ENCODE data around the gene DDC.
"Not testable (repeated sequence)": the region's sequence is repeated elsewhere in the genome, so short reads cannot be mapped to it uniquely, and the experiment has no call there.

The DDC gene

DNA sequence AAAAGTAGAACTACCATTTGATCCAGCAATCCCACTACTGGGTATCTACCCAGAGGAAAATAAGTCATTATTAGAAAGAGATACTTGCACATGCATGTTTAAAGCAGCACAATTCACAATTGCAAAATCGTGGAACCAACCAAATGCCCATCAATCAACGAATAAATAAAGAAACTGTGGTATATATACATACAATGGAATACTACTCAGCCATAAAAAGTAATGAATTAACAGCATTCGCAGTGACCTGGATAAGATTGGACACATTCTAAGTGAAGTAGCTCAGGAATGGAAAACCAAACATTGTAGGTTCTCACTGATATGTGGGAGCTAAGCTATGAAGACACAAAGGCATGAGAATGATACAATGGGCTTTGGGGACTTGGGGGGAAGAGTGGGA is 45.9 kb downstream of the DDC start:
- DNase-seq (ENCODE audit: low spot score) = not testable (repeated sequence)

GRCh38 chr7:50513166-50513871 is 51.9 kb downstream of the DDC start:
- no peak for DNase-seq (ENCODE audit: low spot score)

DNA sequence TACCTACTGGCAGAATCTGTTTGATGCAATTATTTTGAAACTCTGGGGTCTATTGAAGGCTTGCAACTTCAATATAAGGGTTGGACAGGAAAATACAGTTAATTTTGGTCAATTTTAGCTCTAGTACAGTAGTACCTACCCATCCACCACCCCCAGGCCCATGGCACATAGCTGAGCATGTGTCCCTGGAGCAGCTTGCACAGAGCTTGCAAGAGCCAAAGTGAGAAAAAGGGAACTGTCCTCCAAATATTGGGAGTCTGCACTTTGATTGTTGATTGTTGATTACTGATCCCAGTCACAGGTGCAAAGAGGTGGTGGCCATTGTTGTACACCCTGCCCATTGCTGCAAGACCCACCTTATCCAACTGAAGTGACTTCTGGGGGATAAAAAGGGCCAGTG is 52.8 kb downstream of the DDC start:
- no peak for DNase-seq (ENCODE audit: low spot score)

DNA sequence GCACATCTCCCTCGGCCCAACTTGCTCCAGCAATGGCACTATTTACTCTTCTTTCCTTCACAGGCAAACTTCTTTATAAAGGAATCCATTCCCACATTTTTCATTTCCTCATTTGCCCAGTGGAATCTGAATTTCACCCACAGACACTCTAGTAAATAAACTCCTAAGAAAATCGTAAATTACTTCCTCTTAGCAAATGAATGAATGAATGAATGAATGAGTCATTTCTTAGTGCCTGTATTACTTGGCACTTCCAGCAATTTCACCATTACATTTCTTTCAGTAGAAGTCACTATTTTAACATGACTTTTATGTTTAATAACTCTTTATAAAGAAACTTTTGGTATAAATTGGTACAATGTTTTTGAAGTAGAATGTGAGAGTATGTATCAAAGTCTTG is 55.7 kb downstream of the DDC start:
- no peak for DNase-seq (ENCODE audit: low spot score)

DNA sequence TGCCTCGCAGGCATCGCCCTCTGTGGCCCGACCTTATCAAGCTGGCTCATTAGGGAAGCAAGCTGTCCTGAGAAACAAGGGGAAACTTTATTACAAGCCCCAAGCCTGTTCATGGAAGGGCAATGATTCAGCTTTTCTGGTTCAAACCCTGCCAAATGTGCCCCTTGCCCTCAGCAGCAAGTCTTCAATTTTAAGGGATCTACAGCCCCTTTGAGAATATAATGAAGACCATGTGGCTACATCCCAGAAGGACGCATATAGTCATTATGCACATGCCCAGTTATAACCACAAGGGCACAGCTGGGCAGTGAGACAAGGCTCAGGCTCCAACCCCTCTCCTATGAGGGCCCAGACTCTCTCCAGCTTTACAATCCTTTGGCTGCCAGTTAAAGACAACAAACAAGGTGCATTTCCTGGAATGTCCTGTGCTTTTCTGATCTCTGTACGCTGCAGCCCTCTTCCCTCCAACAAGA is 56.7 kb downstream of the DDC start:
- DNase-seq (ENCODE audit: low spot score) = no peak

- no peak for DNase-seq (ENCODE audit: low spot score)
These were observed 57.2 kb downstream of the DDC start for GRCh38 chr7:50507898-50508470.

DNA sequence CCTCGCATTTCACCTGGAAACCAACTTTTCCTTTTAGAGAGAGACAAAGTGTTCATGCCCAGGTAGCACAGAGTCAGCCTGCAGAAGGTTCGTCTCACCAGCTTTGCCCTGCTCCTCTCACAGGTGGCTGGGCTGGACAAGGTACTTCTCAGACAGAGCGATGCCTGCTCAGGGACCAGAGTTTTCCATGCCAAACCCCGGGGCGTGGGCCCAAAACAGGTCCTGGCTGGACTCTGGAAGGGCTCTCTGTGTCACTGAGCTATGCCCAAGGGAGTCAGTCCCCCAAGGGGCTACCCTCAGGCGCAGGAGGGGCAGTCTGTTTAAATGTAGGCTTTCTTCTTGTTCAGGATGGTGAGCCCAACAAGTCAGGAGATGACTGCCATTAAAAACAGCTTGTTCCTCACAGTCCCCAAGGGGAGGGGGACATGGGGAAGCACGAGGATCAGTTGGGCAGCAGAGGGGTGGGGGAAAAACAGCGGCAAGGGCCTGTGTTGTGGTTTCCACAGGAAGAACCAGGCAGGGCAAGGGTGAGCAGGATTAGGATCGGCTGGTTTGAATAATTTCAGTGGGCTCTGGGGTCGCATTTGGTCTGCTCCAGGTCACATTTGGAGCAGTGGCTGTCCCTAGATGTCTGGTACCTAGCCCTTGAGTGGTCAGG is 59.5 kb downstream of the DDC start:
- DNase-seq (ENCODE audit: low spot score) = no peak

GRCh38 chr7:50504646-50505546 is 60.3 kb downstream of the DDC start:
- no peak for DNase-seq (ENCODE audit: low spot score)

- no peak for DNase-seq (ENCODE audit: low spot score)
These were observed 62.3 kb downstream of the DDC start for GRCh38 chr7:50502947-50503346.

DNA sequence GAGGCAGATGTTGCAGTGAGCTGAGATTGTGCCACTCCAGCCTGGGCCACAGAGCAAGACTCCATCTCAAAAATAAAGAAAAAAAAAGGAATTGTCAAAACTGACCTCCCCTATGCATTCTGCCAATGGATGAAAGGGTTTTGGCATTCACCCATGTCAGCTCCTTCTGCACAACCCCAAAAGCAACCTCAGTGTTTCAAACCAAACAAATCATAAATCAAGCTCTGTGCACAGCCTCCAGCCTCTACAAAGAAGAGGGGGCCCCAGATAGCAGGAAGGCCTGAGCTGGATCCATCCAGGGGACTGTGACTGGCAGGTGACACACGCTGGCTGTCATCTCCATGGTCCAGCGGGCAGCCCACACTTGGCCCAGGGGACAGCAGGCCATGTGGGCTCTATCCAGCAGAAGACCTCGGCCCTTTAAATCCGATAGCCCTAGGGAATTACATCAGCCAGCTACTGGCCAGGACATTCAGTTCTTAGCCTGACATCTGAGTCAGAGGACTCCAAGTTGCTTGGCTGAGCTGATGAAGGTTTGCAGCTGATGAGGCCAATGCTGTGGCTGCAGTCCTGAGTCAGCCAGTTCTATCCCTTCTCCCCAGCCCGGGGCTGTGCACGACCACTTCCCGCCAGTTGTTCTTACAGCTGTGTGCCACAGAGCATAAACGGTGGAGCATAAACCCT is 63.1 kb downstream of the DDC start:
- DNase-seq (ENCODE audit: low spot score) = no peak

DNA sequence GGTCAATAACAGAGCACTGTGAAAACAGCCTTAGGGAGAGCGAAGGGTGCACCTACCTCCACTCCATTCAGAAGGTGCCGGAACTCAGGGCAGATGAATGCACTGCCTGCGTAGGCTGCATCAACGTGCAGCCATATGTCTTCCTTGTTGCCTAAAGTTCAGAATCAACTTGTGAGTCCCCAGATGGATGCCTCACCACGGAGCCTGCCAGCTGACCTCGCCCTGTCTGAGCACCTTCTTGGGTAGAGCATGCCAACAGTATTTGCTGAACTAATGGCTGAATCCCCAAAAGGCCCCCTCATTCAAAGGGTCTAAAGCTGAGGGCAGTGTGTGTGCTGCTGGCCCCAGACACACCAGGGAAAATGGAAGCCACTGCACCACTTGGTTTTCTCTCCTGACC is 66.1 kb downstream of the DDC start:
- DNase-seq (ENCODE audit: low spot score) = no peak

DNA sequence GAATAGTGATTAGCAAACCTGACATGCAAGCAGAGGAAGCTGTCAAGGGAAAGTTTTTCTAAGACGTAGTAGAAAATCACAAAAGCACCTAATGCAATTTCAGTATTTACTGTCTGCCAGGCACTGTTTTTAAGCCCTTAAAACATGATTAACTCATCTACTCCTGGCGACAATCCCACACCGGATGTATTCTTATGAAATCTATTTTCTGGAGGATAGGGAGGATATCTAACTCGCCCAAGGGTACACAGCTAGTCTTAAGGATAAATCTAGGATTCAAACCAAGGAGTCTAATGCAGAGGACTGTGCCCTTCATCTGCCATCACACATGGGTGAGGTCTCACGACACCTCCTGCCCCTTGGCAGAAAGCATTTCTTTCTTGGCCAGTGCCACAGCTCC is 67.2 kb downstream of the DDC start:
- no peak for DNase-seq (ENCODE audit: low spot score)

DNA sequence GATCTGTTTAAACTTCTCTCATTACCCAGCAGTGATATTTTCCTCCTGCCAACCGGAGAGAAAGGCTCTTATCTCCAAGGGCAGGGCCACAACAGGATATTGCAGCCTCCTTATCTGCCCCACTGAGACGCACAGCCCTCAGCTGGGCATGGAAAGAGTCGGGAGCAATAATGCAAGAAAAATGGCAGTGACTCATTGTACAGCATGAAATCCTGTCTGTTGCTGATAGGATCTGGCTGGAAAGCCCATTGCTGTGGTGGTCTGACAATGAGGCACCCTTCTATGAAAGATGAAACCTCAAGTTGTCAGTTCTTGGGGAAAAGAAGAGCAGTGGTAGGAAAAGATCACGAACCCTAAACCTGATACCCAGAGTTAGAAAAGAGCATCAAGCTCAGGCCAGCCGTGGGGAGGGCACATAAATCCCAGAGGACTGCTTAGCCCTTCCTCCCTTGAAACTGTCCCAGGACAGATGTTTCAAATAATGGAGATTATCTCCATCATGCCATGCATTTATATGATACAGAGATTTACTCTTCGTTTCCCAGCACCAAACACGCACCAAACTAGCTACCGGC is 68.0 kb downstream of the DDC start:
- peak; percentile 23 for DNase-seq (ENCODE audit: low spot score)

- no peak for DNase-seq (ENCODE audit: low spot score)
These were observed 68.6 kb downstream of the DDC start for GRCh38 chr7:50496569-50496968.

- DNase-seq (ENCODE audit: low spot score) = no peak
These were observed 69.5 kb downstream of the DDC start for GRCh38 chr7:50495746-50496145.

DNA sequence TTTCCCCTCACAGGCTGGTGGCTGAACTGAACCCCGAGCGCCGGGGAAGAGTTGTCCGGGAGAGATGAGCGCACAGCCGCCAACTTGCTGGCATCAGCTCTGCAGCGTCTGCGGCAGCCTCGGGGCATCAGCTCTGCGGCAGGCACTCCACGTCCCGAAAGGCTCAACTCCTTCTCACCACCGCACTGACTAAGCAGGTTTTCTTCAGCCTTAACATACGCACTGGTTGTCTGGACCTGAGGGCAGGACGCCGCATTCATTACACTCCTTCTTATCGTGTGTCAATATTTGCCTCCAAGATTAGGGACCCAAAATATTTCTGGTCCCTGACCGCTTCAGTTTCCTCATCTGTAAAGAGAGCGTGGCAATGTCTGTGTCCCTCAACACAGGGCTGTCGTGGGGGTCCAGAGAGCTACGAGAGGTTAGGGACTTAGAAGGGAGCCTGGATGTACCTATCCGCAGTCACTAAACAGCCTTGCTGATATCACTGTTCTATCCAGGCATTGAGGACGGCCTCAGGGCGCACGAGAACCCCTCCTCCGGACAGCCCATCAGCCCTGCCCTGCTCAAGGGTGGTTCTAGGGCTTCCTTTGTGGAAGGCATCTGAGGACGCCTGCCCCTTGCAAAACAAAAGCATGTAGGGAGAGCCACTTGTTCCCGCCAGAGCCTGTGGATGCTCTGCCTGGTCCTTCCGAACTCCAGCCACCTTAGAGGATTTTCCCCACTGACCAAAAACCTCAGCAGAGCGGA is 72.3 kb downstream of the DDC start:
- DNase-seq (ENCODE audit: low spot score) = no peak

DNA sequence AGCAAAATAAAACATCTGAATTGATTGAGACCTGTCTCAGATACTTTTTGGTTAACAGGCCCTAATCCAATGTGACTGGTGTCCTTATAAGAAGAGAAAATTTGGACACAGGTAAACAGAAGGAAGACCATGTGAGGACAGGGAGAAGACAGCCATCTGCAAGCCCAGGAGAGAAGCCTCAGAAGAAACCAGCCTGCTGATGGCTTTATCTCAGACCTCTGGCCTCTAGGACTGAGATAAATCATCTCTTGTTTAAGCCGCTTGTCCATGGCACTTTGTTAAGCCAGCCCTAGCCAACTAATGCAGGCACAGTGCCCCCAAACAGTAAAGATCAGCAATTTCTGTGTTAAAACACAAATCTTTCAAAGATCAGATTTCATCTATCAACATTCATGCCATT is 73.3 kb downstream of the DDC start:
- no peak for DNase-seq (ENCODE audit: low spot score)

DNA sequence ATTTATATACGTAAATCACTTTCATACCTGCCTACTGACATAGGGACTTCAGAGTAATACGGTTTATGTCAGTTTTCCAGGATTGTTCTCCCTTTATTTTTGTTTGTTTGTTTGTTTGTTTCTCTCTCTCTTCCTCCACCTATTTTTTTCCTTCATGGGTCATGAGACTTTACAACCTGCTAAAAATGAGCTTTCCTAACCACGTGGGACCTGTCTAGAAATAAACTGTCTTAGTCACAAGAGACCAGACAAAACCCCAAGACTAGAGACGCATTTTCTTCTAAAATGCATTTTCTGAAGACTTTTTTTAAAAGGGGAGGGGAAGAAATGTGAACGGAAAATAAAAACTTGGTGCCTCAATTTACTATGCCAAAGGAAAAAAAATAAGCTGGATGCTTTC is 74.0 kb downstream of the DDC start:
- DNase-seq (ENCODE audit: low spot score) = no peak

GRCh38 chr7:50488379-50488778 is 76.8 kb downstream of the DDC start:
- no peak for DNase-seq (ENCODE audit: low spot score)

- no peak for DNase-seq (ENCODE audit: low spot score)
These were observed 78.7 kb downstream of the DDC start for GRCh38 chr7:50486512-50486911.

GRCh38 chr7:50481867-50482266 is 83.3 kb downstream of the DDC start:
- DNase-seq (ENCODE audit: low spot score) = no peak
